Liver (tissue), 9 donors: ENCODE data around the gene ST6GALNAC3. TPM values are rescaled to one million over a fixed set of nuclear protein-coding genes. Genes with fewer than 3 reads are reported as not detected.

Experiments used
- DNase-seq: peaks from one replicate; pipeline ENCODE4 v3.0.0-alpha.2; 2017; ENCODE audit warnings: low spot score
- H3K27ac ChIP-seq, 2 donors: one replicate each; pipeline ENCODE4 v1.7.0; 2013; ENCODE audit warnings: inconsistent platforms in 2 of 2, low read length in 2 of 2, control low read depth in 1 of 2, low read depth in 1 of 2, mild to moderate bottlenecking in 1 of 2
- H3K27me3 ChIP-seq, 4 donors: one replicate each; pipeline versions ENCODE4 v1.6.1 to v1.7.0; 2013; ENCODE audit warnings: low read length in 3 of 4, inconsistent platforms in 1 of 4, mild to moderate bottlenecking in 1 of 4, moderate library complexity in 1 of 4; ENCODE audit not compliant: control insufficient read depth in 4 of 4, insufficient read depth in 4 of 4
- H3K36me3 ChIP-seq, 4 donors: one replicate each; pipeline versions ENCODE4 v1.6.1 to v1.7.0; 2013; ENCODE audit warnings: low read length in 3 of 4, mild to moderate bottlenecking in 3 of 4, low read depth in 1 of 4, moderate library complexity in 1 of 4; ENCODE audit not compliant: control insufficient read depth in 4 of 4, insufficient read depth in 3 of 4
- H3K4me1 ChIP-seq, 4 donors: one replicate each; pipeline versions ENCODE4 v1.6.1 to v1.7.0; 2013; ENCODE audit warnings: low read length in 3 of 4, mild to moderate bottlenecking in 3 of 4, moderate library complexity in 1 of 4; ENCODE audit not compliant: control insufficient read depth in 4 of 4, insufficient read depth in 4 of 4
- H3K4me3 ChIP-seq, 3 donors: one replicate each; pipeline versions ENCODE4 v1.6.1 to v1.7.0; 2013; ENCODE audit warnings: low read length in 3 of 3, control low read depth in 1 of 3, low read depth in 1 of 3, mild to moderate bottlenecking in 1 of 3
- H3K9ac ChIP-seq, 2 donors: one replicate each; pipeline ENCODE4 v1.7.0; 2013; ENCODE audit warnings: low read length in 2 of 2, mild to moderate bottlenecking in 2 of 2, moderate library complexity in 2 of 2, control low read depth in 1 of 2, low read depth in 1 of 2
- H3K9me3 ChIP-seq, 4 donors: one replicate each; pipeline versions ENCODE4 v1.6.1 to v1.7.0; 2013; ENCODE audit warnings: low read length in 3 of 4; ENCODE audit not compliant: control insufficient read depth in 4 of 4
- EGR1 ChIP-seq, 2 donors: IDR thresholded peaks; 2 replicates each; pipeline ENCODE4 v1.6.1; 2016 to 2018; ENCODE audit warnings: antibody characterized with exemption in 2 of 2, low read depth in 2 of 2
- FOXA2 ChIP-seq: IDR thresholded peaks from 2 replicates; pipeline ENCODE4 v1.6.1; 2016; ENCODE audit warnings: antibody characterized with exemption
- GABPA ChIP-seq, 2 donors: IDR thresholded peaks in 1 of 2; conservative IDR thresholded peaks in 1 of 2; 2 replicates each; pipeline ENCODE4 v1.6.1; 2016; ENCODE audit warnings: antibody characterized with exemption in 2 of 2, mild to moderate bottlenecking in 1 of 2, moderate library complexity in 1 of 2
- HNF4A ChIP-seq, 2 donors: conservative IDR thresholded peaks; 2 replicates each; pipeline ENCODE4 v1.6.1; 2016; ENCODE audit warnings: antibody characterized with exemption in 2 of 2, mild to moderate bottlenecking in 2 of 2
- HNF4G ChIP-seq: IDR thresholded peaks from 2 replicates; pipeline ENCODE4 v1.6.1; 2016; ENCODE audit warnings: antibody characterized with exemption
- JUND ChIP-seq, 2 donors: IDR thresholded peaks; 2 replicates each; pipeline ENCODE4 v1.6.1; 2016; ENCODE audit warnings: antibody characterized with exemption in 2 of 2
- MAX ChIP-seq: IDR thresholded peaks from 2 replicates; pipeline ENCODE4 v1.6.1; 2016; ENCODE audit warnings: antibody characterized with exemption
- NR2F2 ChIP-seq: IDR thresholded peaks from 2 replicates; pipeline ENCODE4 v1.6.1; 2016; ENCODE audit warnings: antibody characterized with exemption
- RAD21 ChIP-seq, 2 donors: IDR thresholded peaks; 2 replicates each; pipeline ENCODE4 v1.6.1; 2016; ENCODE audit warnings: antibody characterized with exemption in 2 of 2, mild to moderate bottlenecking in 2 of 2
- RXRA ChIP-seq, 2 donors: IDR thresholded peaks; 2 replicates each; pipeline ENCODE4 v1.6.1; 2017 to 2018; ENCODE audit warnings: antibody characterized with exemption in 2 of 2, mild to moderate bottlenecking in 1 of 2
- SP1 ChIP-seq: IDR thresholded peaks from 2 replicates; pipeline ENCODE4 v1.6.1; 2018; ENCODE audit warnings: antibody characterized with exemption, mild to moderate bottlenecking
- TAF1 ChIP-seq: conservative IDR thresholded peaks from 2 replicates; pipeline ENCODE4 v1.6.1; 2016; ENCODE audit warnings: antibody characterized with exemption, mild to moderate bottlenecking
- YY1 ChIP-seq: IDR thresholded peaks from 2 replicates; pipeline ENCODE4 v1.6.1; 2016; ENCODE audit warnings: antibody characterized with exemption, mild to moderate bottlenecking
- WGBS: extraction: QIAGEN DNeasy Blood & Tissue Kit; methylation state at CpG from one replicate; pipeline ENCODE4 v1.1.7; 2013; 5-methylcytosine and 5-hydroxymethylcytosine counted together
- polyA plus RNA-seq, 2 donors: library from polyadenylated mRNA; stranded (reverse) in 1 of 2; unstranded in 1 of 2; fragments of 200-250 nt in 1 of 2; fragments of >200 nt in 1 of 2; fragmentation: Nextera tagmentation in 1 of 2; extraction: Ambion mirVana in 1 of 2; gene quantifications; one replicate each; pipeline versions ENCODE4 v1.2.1 to v1.2.3, GENCODE V29; 2013 to 2015
- total RNA-seq, 2 donors: library from RNA; depleted of rRNA; stranded (reverse); fragments of >200 nt; gene quantifications; one replicate each; pipeline ENCODE4 v1.2.3, GENCODE V29; 2014
- TF ChIP-seq, protein P1 (sequence below): fragments of 150-350 bp; IDR thresholded peaks from 2 replicates; pipeline ENCODE4 v1.5.1; 2017; ENCODE audit warnings: improper control_type of control experiment, low read depth, low read length; ENCODE audit not compliant: missing input control
- donor health status: healthy.
- donor health status: healthy.
- donor health status: healthy.
- donor health status: healthy.
- donor health status: healthy.

The ST6GALNAC3 gene
- total and polyA plus RNA-seq, 4 donors, result 1.2 to 5.0 (median 3.2) TPM

GRCh38 chr1:76148460-76148859 lies 73.9 kb downstream of the ST6GALNAC3 start:
- 55% methylated on average over 2 of the region's 2 CpGs for WGBS
- H3K27ac ChIP-seq, result no peak overlapping the region
- H3K4me1 ChIP-seq, result no peaks in the 10 kb centered on the region
- H3K36me3 ChIP-seq, result no peaks in the 10 kb centered on the region
- DNase-seq, result no peak
- no peaks in the 10 kb centered on the region for H3K9me3 ChIP-seq
- no peaks in the 10 kb centered on the region for H3K27me3 ChIP-seq
- H3K4me3 ChIP-seq, result no peak overlapping the region
- no peak overlapping the region for H3K9ac ChIP-seq
- TF ChIP-seq EGR1 (IDR thresholded peaks at IDR 0.05; ENCODE audit: low read depth in 2 of 2) (no peak), RAD21 (IDR thresholded peaks at IDR 0.05) (no peak), JUND (IDR thresholded peaks at IDR 0.05) (no peak)

DNA sequence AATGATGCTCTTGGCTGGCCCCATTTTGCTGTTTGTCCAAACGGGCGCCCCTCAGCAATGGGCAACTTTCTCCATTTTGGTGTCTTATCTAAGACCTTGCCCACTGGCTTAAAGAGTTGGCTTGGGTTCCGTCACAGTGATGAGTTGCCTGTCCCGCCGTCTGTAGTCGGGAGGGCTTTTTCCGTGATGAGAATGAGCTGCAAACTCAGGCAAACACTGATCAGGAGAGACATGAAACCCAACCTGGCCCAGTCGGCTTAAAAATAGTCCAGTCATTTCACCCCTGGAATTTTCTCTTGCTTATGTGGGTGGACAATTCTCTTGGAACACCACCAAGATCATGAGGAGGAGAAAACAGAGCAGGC lies 79.3 kb downstream of the ST6GALNAC3 start:
- H3K4me3 ChIP-seq, result no peak overlapping the region

GRCh38 chr1:76154206-76154956 lies 79.8 kb downstream of the ST6GALNAC3 start:
- TF ChIP-seq RAD21 (IDR thresholded peaks at IDR 0.05) (peak; percentile 81 to 92), FOXA2 (no peak), NR2F2 (peak; percentile 59), RXRA (IDR thresholded peaks at IDR 0.05) (peak; percentile 83 to 94), JUND (IDR thresholded peaks at IDR 0.05) (no peak), TAF1 (no peak), HNF4A (conservative IDR thresholded peaks at IDR 0.05) (no peak)
- TF ChIP-seq, protein P1, sequence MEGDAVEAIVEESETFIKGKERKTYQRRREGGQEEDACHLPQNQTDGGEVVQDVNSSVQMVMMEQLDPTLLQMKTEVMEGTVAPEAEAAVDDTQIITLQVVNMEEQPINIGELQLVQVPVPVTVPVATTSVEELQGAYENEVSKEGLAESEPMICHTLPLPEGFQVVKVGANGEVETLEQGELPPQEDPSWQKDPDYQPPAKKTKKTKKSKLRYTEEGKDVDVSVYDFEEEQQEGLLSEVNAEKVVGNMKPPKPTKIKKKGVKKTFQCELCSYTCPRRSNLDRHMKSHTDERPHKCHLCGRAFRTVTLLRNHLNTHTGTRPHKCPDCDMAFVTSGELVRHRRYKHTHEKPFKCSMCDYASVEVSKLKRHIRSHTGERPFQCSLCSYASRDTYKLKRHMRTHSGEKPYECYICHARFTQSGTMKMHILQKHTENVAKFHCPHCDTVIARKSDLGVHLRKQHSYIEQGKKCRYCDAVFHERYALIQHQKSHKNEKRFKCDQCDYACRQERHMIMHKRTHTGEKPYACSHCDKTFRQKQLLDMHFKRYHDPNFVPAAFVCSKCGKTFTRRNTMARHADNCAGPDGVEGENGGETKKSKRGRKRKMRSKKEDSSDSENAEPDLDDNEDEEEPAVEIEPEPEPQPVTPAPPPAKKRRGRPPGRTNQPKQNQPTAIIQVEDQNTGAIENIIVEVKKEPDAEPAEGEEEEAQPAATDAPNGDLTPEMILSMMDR, result peak; percentile 87
- peaks cover 0 to 6% (median 2%) of the 10 kb centered on the region in 4 donors for H3K4me1 ChIP-seq
- H3K9me3 ChIP-seq, result no peaks in the 10 kb centered on the region
- no peaks in the 10 kb centered on the region for H3K36me3 ChIP-seq
- no peaks in the 10 kb centered on the region for H3K27me3 ChIP-seq
- WGBS, result 21% methylated on average over 17 of the region's 17 CpGs
- peak overlapping the region in 2 of 3 donors; percentile 13 to 18 for H3K4me3 ChIP-seq
- H3K27ac ChIP-seq, result no peak overlapping the region
- H3K9ac ChIP-seq, result peak overlapping the region in 1 of 2 donors; percentile 33
- DNase-seq, result peak; percentile 81

More for the DNA sequence above, 79.3 kb downstream of the ST6GALNAC3 start:
- Histone ChIP-seq H3K4me1 (peaks cover 0 to 6% (median 2%) of the 10 kb centered on the region in 4 donors), H3K9ac (no peak overlapping the region), H3K27me3 (no peaks in the 10 kb centered on the region), H3K36me3 (no peaks in the 10 kb centered on the region), H3K27ac (no peak overlapping the region), H3K9me3 (no peaks in the 10 kb centered on the region)
- 73% methylated on average over 8 of the region's 8 CpGs for WGBS
- no peak for DNase-seq
- TF ChIP-seq NR2F2 (no peak), RAD21 (IDR thresholded peaks at IDR 0.05) (no peak), HNF4A (conservative IDR thresholded peaks at IDR 0.05) (no peak), EGR1 (IDR thresholded peaks at IDR 0.05; ENCODE audit: low read depth in 2 of 2) (no peak), GABPA (IDR thresholded peaks at IDR 0.05 in 1 of 2, conservative IDR thresholded peaks at IDR 0.05 in 1 of 2) (no peak), TAF1 (no peak), FOXA2 (no peak), MAX (no peak), YY1 (no peak), RXRA (IDR thresholded peaks at IDR 0.05) (no peak), HNF4G (no peak), SP1 (no peak)
- TF ChIP-seq, protein P1, result no peak
